ENCODE results near the gene NOPCHAP1.
"Not testable (repeated sequence)": the region's sequence is repeated elsewhere in the genome, so short reads cannot be mapped to it uniquely, and the experiment has no call there.

Gene NOPCHAP1

DNA sequence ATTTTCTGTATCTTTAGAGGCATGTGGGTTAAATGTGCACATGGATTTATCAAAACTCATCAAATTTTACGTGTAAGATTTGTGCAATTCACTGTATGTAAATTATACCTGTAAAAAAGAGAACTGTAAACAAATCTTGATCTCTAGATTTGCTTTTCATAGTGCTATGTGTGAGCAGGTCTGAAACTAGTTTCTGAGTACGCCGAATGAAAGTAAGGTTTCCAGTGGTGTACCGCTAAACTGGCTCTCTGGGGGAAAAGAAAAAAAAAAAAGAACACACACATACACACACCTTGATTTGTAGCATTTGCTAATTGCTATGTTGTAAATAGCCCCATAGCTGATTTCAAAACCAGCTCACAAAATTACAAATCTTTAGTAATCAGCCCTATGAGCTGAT lies 19.4 kb upstream of the NOPCHAP1 start:
- DNase-seq = no peak

DNA sequence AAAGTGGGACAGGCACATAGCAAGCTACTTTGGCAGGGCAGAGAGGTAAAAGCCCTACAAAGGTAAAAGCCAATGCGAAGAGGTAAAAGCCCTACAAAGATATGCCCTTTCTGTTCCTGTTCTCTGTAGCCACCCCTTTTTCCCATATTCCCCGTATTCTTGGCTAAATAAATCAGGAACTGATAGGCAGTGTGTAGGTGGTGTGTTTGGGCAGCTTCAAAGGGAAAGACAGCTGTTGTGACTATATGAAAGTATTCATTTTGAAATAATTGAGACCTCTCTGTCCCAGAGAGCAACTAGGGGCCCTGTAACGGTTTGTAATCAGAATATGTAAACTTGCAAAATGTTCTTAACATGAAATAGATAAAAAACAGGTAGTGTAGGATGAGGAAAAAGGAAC lies 16.8 kb upstream of the NOPCHAP1 start:
- no peak for DNase-seq

DNA sequence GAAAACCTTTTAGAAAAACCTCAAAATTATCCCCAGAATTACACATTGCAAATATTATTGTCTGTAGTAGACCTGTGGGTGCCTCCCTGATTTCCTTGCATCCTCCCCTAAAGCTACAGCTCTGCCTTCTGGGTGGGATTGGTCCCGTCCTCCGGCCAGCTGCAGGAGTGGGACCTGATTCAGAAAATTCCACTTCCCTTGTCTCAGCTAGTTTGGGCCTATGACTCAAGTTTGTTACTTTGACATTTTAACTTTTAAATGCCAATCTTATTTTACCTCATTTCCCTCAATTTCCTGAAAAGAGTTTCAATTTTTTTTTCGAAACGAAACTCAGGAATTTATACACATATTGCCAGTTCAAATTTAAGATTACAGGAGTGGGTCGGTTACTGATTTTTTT lies 14.8 kb upstream of the NOPCHAP1 start:
- no peak for DNase-seq

DNA sequence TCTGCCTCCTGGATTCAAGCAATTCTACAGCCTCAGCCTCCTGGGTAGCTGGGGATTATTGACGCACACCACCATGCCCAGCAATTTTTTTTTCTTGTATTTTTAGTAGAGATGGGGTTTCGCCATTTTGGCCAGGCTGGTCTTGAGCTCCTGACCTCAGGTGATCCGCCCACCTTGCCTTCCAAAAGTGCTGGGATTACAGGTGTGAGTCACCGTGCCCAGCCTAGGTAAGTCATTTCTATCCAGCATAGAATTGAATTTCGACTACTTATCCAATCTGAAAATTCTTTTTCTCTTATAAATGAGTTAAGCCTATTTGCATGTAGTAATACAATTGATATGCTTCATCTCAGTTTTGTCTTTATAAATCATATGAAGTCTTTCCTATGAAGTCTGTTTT lies 12.9 kb upstream of the NOPCHAP1 start:
- no peak for DNase-seq

DNA sequence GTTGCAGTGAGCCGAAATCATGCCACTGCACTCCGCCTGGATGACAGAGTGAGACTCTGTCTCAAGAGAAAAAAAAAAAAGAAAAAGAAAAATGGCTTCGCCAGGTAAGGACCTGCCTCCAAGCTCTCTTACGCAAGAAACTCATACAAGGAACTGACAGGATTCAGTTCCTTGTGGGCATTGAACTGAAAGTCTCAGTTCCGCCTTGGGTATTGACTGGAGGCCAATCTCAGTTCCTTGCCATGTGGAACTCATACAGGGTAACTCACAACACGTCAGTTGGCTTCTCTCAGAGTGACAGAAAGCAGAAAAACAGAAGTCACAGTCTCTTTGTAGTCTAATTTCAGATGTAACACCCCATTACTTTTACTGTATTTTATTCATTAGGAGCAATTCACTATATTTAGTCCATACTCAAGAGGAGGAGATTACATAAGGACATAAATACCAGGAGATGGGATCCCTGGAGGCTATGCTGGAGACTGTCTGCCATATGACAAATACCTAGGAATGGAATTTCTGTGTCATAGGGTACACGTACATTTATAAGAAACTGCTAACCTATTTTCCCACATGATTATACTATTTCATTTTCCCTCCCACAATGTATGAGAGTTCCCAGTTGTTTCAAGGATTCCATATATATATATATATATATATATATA lies 11.4 kb upstream of the NOPCHAP1 start:
- no peak for DNase-seq

DNA sequence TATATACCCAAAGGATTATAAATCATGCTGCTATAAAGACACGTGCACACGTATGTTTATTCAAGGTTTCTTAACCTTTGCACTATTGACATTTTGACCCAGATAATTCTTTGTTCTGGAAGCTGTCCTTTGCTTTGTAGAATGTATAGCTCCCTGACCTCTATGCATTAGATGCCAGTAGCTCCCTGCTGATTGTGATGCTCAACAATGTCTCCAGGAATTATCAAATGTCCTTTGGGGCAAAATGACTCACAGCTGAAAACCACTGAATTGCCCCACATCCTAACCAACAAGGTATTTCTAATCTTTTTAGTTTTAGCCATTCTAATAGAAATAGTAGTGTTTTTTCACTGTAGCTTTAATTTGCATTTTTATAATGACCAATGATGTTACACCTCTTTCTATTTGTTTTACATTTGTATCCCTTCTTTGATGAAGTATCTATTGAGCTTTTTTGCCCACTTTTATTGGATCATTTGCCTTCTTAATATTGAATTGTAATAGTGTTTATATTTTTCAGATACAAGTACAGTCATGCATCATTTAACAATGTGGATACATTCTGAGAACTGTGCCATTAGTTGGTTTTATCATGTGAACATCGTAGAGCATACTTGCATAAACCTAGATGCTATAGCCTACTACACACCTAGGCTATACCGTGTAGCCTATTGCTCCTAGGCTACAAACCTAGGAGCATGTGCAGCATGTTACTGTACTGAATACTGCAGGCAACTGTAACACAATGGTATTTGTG lies 10.4 kb upstream of the NOPCHAP1 start:
- no peak for DNase-seq

DNA sequence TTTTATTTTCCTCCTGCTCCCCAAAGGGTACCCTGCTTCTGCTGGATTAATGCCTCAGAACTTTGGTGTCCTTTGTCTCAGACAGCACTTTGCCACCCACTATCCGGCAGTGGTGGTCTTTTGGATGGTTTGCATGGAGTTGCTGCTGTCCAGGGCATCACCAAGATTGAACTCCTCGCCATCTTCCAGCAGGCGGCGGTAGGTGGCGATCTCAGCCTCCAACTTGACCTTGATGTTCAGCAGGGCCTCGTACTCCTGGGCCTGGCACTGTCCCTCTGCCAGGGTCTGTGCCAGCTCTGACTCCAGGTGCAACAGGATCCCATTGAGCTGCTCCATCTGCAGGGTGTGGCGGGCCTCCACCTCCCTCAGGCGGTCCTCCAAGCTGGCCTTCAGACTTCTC lies 9.4 kb upstream of the NOPCHAP1 start:
- no peak for DNase-seq

DNA sequence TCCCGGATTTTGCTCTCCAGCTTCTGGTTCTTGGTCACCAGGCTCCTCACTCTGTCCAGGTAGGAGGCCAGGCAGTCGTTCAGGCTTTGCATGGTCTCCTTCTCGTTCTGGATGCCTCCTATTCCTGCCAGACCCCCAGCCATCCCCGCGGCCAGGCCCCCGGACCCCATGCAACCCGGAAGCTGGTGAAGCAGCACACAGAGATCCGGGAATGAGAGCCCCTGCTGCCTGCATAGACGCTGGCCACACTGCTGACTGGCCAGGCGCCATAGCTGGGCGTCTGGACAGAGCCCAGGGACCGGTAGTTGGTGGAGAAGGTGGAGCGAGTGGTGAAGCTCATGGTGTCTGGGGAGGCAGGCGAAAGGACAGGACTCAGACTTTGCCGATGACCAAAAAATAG lies 8.4 kb upstream of the NOPCHAP1 start:
- not testable (repeated sequence) for DNase-seq

DNA sequence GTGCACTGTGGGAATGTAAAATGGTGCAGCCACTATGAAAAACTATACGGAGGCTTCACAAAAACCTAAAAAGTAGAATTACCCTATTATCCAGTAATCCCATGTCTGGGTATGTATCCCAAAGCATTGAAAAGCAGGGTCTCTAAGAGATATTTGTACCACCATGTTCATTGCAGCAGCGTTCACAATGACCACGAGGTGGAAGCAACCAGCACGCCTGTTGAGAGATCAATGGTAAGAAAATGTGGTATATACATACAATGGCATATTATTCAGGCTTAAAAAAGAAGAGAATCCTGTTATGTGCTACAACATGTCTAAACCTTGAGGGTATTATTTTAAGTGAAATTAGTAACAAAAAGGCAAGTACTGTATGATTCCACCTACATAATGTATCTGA lies 910 bp upstream of the NOPCHAP1 start:
- no peak for DNase-seq

DNA sequence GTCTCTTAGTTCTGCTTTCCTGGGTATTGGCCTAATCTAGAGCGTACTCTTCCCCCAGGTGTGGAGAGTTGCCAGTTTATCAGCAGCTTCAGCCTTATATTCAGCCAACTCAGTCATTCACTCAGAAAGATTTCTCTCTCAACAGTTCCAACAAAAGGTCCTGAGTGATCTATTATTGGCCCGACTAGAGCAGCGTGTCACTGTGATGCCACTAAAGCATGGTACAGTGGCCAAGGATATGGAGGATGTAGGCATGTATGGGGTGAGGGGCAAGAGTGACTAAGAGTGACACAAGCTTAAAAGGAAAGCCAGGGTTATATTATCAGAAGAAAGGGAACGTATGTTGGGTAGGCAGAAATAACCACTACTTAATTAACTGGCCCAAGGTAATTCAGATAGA lies 4.8 kb downstream of the NOPCHAP1 start:
- DNase-seq = no peak

DNA sequence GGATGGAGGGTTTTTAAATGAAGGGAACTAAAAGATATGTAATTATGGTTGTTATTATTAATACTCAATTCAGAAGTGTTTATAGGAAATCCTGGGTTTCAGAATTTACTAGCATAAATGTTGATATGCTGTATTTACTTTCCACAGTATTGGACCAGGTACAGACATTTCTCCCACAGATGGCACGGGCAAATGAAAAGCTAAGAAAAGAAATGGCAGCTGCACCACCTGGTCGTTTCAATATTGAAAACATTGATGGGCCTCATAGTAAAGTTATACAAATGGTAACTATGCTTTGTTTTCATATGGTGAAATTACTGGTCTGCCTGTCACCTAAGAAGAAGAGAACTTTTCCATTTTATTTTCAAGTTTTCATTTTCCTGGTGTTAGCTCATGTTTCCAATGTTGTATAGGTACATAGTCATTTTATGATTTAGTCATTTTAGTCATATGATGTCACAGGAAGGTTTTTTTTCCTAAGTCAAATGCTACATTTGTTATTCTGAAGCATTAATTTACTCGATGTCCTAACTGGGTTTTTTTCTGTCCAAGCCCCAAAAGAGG lies 5.5 kb downstream of the NOPCHAP1 start:
- no peak for DNase-seq

DNA sequence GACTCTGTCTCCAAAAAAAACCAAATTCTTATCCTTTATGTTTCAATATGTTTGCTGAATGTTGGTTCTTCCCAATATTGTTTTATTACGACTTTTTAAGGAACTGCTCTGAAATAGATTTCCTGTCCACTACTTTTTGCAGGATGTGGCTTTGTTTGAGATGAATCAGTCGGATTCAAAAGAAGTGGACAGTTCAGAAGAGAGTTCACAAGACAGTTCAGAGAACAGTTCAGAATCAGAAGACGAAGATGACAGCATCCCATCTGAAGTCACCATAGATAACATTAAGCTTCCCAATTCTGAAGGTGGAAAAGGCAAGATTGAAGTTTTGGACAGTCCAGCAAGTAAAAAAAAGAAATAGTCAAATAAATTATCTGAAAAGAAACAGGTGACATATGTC lies 8.2 kb downstream of the NOPCHAP1 start:
- DNase-seq = no peak

DNA sequence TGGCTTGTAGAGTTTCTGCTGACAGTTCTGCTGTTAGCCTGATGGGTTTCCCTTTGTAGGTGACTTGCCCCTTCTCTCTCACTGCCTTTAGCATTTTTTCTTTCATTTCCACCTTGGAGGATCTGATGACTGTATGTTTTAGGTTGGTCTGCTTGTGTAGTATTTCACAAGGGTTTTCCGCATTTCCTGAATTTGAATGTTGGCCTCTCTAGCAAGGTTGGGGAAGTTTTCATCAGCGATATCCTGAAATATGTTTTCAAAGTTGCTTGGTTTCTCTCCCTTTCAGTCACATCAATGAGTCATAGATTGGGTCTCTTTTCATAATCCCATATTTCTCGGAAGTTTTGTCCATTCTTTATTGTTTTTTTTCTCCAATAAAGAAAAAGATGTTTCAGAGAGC lies 11.4 kb downstream of the NOPCHAP1 start:
- DNase-seq = no peak

DNA sequence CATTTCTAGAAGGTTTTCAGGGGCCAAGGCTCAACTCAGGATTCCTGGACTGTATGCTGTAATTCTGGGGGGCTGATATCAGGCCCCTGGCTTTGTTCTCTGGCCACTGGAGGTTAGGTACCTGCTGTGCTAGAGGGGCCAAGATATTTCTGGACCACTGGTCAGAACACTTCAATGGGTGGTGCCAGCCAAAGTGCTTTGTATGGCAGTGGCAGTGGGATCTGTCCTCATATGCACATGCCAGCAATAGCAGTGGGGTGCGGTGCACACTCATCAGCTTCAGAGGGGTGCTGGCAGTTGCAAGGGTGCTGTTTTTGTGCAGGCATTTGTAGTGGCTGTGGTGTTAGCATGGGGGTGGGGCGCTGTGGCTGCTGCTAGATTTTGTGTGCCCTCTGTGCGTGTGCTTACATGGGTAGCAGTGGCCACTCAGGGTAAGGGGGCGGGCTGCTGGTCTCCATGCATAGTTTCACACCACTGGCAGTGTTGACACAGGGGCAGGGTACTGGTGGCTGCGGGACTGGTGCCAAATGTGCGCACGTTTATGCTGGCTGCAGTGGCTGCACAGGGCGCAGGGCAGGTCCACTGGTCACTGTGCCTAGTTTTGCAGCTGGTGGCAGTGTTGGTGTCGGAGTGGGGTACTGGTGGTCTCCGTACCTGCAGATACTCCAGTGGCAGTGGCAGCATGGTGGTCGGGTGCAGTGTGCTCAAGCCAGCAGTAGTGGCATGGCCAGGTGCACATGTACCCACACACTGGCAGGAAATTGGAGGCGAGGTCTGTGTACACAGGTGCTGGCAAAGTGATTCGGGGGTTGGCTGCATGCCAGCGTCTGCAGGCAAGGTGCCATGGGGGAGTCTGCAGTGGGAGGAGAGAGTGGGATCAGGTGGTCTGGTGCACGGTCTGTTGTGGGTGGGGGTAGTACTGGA lies 12.6 kb downstream of the NOPCHAP1 start:
- DNase-seq = no peak

DNA sequence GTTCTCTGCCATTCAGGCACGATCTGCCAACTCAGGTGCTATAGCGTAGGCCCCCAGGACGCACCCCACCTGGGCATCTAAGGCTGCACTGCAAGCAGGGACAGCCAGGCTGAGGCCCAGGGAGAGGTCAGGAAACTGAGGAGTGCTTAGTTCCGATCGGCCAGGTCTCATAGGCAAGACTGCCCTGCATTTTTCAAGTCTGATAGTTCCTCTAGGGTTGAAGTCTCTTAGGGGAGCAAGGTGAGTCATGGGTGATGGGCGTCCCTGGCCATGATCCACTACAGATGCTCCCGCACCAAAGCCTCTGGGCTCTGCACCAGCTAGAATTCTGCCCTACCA lies 13.2 kb downstream of the NOPCHAP1 start:
- DNase-seq = no peak

DNA sequence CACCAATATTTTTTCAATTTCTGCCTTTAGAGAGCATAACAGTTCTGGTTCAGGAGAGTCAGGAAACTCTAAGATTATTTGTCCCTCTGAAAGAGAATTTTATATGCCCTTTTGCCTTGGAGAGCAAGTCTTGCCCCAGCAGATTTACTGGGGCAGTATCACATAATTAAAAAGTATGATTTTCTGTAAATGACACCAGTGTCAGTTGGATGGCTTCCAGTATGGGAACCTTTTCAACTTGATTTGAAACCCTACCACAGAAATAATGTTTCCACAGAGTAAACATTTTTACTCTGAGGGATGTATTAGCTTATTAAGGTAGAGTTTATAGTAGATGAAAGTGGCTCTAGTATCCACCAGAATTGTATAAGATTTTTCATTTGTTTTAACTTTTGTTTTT lies 15.4 kb downstream of the NOPCHAP1 start:
- no peak for DNase-seq

DNA sequence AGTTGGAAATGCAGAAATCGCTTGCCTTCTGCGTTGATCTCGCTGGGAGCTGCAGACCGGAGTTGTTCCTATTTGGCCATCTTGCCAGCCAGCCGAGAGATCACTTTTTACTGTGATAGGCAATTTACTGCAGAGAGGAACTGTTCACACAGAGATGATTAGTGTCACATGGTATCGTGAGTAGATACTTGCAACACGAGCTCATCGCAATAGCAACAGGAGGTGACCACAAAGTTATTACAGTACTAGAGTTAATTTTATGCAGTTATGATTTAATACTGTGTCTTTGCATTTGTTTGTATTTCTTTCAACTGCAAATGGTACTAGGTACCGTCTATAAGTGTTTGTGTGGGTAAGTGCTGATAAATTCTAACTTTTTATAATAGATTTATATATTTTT lies 27.8 kb downstream of the NOPCHAP1 start:
- no peak for DNase-seq

DNA sequence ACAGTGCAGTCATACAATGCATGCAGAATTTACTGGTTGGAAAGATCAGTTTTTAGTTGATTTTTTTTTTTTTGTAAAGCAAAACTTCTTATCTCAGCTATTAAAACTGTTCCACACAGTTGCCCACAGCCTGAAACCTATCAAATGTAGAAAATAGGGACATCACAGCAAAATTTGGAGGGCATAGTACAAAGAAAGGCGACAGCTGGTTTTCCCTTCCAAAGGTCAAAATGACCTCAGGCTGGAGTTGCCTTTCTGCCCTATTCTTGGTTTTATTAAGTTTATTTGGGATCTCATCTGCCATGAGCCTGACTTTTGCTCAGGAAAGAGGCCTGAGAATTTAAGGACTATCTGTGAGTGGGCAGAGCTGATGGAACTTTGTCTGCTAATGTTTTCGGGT lies 28.5 kb downstream of the NOPCHAP1 start:
- no peak for DNase-seq

DNA sequence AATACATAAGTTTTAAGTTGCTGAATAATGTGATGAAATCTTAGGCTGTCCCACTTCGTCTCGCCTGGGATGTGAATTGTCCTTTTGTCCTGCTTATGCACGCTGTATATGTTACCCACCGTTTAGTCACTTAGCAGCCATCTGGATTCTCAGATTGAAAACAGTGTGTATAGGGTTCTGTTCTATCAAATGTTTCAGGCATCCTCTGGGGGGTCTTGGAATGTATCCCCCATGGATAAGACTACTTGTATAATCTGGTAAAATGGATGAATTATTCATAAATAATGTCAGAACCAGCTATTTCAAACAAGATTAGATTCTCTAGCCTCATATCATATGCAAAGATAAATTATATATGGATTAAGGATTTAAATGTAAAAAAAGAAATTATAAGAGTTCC lies 29.4 kb downstream of the NOPCHAP1 start:
- no peak for DNase-seq

DNA sequence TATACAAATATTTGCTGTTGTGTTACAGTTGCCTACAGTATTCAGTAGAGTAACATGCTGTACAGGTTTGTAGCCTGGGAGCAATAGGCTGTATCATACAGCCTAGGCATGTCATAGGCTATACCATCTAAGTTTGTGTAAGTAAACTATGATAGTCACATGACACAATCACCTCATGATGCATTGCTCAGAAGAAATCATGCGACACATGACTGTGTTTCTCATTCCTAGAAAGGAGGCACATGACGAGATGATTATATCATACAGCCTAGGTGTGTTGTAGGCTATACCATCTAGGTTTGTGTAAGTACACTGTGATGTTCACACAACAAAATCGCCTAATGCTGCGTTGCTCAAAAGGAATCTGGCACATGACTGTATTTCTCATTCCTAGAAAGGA lies 31.9 kb downstream of the NOPCHAP1 start:
- DNase-seq = no peak

DNA sequence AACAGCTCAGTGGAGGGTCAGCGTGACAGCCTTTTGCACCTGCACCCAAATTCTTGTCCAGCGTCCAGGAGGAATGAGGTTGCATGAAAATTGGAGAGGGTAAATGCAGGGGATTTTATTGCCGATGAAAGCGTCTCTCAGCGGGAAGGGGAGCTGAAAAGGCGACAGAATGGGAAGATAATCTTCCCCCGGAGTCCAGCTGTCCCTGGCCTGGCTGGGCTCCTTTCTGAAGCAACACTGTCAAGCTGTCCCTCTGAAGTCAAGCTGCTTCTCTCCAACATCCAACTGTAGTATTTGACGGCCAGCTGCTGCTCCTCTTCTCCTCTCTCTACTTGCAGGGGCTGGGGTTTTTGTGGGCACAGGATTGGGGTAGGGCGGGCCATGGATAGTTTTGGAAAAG lies 32.7 kb downstream of the NOPCHAP1 start:
- no peak for DNase-seq

DNA sequence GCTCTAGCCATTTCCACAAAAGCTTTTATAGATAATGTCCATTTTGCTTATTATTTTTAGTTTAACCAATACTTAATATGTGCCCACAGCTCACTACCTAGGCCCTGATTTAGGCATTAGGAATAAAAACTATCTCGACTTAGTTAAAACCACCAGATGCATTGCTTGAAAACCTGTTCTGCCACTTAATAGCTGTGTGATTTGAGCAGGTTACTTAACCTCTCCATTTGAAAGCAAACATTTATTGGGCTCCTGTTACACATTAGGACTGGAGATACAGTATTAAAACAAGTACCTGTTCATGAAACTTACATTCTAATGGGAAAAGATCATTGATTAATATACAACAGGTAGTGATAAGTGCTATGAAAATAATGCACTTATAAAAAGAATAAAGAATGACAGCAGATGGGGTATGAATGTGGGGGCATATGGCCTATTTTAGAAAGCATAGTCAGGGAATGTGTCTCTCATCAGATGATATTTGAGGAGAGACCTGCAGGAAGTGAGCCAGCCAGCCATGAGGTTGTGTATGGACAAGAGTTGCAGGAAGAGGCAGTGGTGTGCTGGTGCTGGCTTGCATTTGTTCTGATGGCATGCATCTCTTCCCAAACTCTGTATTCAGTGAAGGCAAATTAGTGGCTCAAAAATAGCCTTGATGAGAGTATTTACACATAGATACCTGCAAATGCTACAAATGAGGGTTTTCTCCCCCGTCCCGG lies 34.3 kb downstream of the NOPCHAP1 start:
- DNase-seq = no peak

DNA sequence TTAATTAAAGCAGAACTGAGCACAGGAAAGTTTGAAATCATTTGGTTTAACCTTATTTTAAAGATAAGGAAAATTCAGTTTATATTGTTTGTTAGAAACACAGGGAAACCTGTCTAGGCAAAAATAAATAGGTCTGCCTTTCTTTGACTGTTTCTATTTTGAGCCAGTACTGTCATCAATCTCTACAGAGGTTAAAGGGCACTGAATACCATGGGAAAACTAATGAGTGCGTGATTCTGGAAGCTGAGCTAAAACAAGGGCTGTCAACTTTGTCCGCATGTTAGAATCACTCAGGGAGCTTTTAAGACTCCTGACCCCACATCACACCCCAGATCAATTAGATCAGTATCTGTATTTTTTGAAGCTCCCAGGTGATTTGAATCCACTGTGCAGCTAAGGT lies 38.8 kb downstream of the NOPCHAP1 start:
- DNase-seq = no peak
